Fibroblast of skin of abdomen (primary cell): ENCODE measurements around the gene PTPRO.

Experiments used
- DNase-seq: peaks from one replicate; pipeline ENCODE4 v3.0.0-alpha.2; 2013

PTPRO gene

DNA sequence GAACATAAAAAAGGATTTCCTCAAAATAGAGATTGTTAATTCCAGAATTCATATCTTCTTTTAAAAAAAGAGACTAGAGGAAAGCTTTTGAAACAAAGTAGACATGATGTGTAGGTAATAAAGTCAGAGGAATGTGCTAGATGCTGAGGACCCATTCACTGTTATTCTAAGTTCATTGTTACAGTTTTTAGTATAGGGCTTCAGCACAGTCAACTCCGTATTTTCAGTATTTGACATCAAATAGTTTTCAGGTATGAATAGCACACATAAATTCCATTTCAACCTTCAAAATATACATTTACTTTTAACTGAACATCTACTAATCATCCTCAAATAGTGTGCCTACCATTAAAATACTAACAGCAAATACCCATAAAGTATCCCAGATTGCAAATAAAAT is 239.1 kb downstream of the PTPRO start:
- DNase-seq = no peak

DNA sequence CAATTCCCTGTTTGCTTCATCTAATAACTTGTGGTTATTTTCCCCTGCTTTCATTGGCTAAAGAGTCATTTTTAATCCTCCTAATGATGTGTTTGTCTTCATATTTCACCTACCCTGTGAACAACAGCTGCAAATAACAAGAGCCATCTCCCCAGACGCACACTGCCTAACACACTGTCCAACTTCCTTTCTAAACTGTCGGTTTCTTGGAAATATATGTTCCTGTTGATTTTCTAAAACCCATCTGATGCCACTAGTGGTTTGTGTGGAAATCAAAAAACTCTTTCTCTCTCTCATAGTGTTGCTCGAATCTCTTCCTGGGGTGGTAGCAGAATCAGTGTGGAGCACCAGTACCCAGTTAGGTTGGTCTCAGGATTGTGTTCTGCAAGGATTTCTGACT is 240.0 kb downstream of the PTPRO start:
- DNase-seq = no peak

DNA sequence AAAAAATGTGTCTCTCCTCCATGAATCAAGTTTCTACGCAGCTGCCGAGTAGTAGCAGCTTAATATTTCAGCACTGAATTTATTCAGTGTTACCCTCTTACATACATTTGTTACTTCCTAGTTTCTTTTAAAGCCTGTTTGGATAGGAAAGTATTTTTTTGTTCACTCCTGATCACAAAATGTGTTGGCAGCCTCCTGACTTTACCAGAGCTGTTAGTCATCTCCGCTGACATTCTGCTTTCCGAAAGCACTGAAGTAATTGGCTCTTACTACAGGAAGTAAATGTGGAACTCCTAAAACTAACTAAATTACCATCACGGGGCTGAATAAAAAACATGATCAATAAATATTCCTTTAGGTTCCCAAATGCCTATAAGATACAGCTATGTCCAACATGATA is 241.4 kb downstream of the PTPRO start:
- peak; percentile 59 for DNase-seq

DNA sequence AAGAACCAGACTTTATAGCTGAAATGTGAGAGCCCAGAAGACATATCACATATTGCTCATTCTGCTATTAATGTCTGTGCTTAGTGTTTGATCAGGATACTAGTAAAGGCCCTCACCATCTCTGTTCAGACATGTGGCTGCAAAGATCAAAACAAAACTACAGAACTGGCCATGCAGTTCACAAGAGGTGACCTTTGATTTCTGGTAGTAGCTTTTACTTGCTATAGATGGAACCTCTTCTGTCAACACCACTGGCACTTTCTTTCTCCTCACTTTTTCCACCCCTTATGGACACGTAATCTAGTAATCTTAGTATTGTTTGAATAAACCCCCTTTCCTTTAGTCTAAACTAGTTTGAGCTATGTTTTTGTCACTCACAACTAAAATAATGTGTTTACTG is 252.0 kb downstream of the PTPRO start:
- no peak for DNase-seq

DNA sequence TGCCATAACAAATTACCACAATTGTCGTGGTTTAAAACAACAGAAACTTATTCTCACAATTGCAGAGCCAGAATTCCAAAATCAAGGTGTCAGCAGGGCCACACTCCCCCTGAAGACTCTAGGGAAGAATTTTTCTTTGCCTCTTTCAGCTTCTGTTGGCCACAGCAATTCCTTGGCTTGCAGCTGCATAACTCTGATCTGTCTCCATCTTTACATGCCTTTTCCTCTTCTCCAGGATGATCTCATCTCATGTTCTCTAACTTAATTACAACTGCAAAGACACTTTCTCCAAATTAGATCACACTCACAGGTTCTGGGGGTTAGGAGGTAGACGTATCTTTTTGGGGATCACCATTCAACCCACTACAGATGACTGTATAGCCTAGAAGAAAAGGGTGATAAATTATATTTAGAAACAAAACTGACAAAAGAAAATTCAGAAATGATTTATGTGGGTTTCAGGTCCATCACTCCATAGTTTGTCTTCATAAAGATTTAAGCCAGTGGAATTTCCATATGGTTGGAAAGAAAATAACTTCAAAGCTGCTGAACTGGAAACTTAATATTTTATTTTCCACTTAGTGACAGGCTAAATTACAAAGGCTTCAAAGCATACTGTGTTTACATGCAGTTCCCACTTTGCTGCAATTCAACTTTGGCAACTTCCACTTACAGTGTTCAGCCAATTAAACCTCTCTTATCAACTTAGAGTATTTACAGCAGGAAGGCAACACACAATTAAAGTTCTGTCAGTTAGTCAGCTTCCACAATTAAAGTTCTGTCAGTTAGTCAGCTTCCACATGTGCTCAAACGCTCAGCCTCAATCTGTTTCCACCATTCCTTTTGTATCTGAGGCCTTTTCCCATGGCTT is 253.6 kb downstream of the PTPRO start:
- DNase-seq = peak; percentile 62

DNA sequence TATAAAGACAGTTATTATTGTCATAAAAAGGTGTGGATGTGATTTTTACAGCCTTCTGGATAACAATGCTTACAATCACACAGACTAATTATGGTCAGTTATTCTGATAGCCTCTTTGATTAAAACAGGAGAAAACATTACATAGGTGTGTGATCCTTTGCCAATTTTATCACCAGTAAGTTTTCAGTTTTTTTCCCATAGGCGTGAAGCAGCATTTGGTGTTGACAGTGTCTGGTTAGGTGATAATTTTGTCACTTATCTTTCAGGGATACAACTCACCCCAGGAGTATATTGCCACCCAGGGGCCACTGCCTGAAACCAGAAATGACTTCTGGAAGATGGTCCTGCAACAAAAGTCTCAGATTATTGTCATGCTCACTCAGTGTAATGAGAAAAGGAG is 258.1 kb downstream of the PTPRO start:
- no peak for DNase-seq

DNA sequence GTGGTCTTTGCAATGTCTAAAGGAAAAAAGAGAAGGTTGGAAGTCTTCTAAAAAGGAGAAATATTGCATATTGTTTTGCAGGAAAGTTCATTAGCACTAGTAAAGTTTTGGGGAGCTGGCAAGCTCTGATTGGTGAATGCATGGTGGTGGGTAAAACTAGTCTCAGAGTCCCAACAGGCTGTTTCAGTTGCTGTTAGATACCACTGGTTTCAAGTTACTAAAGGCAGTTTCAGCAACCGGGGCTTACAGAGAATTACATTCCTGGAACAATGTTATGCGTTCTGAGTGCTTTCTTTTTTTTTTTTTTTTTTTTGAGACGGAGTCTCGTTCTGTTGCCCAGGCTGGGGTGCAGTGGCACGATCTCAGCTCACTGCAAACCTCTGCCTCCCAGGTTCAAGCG is 258.7 kb downstream of the PTPRO start:
- DNase-seq = peak; percentile 52

DNA sequence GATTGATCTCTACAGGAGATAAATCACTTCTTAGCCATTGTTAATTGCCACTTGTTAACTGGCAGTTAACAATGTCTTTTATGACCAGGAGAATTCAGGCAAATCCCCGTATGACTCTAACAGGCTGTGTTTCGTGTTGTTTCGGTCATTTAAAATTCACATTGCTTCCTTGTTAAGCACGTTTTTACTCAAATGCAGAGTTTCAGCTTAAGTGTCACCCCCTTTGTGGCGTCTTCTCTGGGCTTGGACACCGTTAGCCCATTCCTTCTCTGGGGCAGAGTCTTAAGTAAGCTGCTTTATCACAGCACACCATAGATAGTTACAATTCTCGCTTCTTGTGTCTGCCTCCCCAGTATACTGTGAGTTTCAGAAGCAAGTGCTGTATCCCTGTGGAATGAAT is 261.5 kb downstream of the PTPRO start:
- DNase-seq = no peak

DNA sequence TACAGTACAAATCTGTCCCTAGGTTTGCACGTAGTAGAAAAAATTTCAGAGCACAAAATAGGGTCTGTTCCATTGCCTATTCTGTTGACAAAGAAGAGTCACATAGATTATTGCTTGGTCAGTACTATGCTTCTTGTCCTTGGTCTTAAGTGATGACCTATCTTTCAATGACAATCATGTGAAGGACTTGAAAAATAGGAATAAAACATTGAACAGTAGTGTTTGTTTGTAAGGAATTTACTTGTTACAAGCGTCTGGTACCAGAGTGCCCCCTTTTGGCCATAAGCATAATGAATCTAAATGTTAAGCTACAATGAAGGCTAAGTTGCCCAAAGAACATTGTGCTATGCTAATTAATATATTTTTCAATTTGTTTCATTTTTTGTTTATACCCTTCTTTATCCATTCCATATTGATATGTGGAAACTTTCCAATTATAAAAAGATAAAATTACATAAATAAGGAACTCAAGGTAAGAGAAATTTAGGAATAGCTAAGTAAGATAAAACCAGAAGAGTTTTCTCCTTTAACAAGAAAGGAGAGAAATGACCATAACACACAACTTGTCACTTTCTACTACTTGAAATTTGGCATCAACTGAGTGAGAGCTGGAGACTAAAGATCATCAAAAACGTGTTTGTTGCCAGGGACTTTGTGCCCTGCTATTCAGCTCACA is 262.2 kb downstream of the PTPRO start:
- DNase-seq = peak; percentile 63

DNA sequence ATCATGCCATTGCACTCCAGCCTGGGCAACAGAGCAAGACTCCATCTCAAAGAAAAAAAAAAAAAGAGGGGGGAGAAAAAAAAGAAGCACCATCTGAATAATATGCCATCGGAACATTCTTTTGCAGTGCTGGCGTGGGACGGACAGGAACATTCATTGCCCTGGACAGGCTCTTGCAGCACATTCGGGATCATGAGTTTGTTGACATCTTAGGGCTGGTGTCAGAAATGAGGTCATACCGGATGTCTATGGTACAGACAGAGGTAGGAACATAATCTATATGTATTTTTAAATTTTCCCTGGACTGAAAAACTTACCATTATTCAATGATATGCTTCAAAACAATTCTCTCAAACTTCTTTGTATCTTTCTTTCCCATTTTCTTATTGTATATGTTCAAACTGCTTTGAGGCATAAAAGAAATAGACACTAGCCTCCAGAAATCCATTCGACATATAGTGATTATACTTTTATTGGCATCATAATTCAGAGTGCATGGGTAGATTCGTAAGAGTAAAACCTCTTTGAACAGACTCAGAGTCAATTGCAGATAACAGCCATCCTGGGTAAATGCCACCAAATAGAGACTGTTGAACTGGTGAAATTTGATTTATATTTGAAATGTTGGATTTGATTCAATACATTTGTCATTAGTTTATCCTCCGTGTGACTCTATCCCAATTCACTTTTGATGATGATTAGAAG is 267.2 kb downstream of the PTPRO start:
- DNase-seq = no peak

DNA sequence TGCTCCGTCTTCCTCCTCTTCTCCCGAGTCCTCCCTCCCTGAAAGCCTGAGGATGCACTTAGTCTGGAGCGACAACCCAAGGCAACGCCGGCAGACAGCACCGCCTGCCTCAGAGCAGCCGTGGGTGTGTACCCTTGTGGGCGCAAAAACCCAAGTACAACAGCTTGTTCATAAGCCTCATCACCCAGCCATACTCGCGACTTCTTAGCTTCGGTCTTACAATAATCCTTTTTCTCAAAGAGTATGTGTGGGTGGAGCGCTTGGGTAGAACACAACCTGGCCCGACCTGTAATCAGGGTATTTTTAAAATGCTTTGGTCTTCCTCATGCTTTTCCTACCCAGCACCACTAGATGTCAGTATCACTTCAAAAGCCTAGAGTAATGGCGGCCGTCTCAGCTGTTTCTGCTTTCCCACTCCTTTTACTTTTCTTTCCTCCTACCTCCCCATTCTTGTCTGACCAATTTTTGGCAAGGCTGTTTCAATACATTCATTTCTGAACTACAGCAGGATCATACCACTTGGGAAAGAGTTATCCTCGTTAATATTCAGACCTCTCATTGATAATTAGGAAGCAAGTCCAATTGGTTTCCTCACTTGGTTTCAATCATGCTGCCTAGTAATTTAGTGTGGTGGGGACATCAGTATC is 268.0 kb downstream of the PTPRO start:
- DNase-seq = peak; percentile 69

DNA sequence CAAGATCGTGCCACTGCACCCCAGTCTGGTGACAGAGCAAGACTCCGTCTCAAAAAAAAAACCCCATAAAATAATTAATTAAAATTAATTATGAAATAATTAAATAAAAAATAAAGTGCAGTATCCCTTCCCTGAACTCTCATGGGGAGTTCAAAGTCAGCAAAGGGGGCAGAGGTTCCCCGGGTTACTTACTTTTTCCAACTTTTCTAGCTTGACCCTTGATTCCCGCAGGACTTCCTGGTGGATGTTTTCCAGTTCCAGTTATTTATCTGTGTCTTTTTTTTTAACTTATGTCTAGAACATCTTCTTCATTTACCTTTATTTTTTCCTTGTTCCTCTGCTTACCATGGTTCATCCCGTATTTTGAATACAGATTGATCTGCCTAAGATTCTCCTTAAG is 269.5 kb downstream of the PTPRO start:
- DNase-seq = no peak

DNA sequence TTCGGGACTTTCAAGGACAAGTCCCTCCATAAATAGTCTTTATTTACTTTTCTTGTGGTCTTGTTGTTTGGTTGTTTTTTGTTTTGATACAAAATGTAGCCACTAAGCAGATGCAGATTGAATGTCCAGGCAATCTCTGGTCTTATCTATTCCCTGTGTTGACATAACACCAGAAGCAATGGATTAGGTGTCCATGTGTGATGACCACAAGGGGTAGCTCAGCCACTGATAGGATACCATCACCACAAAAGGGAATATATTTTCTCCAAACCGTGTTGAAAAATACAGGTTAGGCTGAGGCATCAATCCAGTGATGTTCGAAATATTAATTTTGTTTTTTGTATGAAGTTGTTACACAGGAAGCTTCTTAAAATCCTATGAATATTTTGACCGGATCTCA is 270.6 kb downstream of the PTPRO start:
- DNase-seq = no peak

DNA sequence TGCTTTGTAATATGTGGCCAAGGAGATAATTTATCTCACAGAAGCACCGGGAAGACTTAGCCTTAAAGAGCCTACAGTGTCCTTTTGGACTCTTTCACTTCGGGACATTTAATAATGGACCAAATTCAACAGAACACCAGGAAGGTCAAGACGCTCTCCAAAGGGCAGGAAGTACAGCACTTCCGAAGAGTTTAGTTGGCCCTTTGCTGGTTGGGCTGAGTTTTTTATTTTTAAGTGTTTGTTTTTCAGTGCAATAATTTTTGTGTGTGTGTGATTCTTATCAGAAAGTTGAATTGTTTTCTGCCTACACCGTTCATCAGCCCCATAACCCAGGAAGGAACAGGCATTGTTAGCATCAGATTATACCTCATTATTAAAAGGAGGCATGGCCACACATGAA is 273.9 kb downstream of the PTPRO start:
- no peak for DNase-seq

DNA sequence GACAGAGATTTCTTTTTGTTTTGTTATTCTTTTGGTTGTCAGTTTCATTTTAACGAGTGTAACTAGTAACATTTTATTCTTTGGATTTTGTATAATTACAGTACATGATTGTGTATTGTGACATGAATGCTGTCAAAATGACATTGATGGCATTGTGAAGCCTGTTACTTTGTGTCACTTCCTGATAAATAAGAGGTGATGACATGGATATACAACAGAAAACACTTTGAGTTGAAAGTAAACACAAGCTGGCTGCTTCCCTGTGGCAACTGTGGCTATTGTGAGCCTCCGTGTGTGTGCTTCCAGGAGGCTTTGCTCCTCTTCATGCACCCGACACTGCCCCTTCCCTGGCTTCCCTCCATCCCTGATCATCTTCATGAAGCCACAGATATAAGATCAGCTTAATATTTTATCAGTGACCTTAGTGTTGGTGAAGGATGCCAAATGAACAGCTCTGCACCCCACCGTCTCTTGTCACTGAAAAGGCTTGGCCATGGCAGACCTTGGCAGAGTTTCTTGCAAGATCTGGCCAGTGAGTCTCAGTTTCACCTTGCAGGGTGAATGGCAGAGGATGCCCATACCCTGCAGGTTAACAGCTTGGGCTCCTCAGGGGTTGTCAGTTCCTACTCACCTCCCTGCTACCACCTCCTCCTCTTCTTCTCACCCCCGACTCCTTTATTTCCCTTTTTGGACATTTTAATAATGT is 275.0 kb downstream of the PTPRO start:
- DNase-seq = no peak

DNA sequence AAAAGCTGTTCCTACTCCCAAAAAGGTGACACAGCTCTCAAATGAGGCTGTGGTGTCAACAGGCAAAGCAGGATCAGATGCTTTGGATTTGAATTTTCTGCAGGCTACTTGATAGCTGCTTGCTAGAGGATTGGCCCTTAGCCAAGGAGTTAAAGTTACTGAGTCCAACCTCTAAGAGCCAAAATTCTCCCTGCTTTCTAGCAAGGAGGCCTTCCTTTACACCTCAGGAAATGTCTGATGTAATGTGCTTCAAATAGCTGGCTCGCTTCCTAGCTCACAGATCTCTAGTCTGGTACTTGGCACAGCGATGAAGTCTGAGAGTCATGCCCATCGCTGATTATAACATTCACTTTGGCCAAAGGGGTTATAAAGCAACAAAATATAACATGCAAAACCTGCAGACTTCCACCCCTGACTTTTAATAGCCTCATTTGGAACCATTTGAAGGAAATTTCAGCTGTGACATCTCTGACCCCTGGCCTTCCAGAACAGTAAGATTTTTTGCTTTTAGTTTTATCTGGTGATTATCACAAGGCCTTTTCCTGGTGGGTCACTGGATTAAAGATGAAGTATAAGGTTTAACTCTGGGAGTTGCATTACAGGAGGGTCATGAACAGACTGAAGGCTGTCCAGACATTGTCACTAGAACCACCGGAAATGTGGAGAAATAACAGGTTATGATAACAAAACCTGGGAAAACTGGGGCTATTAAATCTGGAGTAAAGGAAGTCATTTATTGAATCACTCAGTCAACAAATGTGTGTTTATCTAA is 277.1 kb downstream of the PTPRO start:
- DNase-seq = peak; percentile 84

DNA sequence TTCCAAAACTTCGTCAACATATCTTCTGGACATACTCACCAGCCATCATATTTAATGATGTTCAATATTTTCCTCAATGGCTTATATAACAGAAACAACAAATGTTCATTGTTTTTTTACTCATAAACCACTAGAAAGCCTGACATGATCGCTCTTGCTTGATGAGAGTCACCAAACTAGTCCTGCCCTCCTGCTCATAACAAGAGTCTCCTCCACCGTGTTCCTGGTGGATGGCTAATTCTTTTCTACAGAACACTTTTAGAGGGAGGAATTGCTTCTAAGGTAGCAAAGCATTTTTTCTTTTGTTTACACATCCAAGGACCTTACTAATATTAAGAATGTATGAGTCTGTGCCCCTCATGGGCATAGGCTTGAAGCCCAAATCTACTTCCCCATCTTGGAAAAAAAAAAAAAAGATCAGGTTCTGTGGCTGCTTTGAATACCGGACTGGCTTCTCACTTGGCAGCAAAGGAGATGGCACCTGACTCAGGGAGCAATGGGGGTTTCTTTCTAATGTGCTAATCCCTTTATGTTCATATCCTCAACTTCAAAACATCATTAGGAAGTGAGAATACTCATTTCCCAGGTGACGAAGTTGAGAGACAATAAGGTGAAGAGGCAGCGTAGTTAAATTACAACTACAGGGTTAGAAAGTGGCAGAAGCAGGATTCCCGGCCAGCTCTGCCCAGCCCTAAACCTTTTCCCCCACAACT is 278.1 kb downstream of the PTPRO start:
- no peak for DNase-seq

DNA sequence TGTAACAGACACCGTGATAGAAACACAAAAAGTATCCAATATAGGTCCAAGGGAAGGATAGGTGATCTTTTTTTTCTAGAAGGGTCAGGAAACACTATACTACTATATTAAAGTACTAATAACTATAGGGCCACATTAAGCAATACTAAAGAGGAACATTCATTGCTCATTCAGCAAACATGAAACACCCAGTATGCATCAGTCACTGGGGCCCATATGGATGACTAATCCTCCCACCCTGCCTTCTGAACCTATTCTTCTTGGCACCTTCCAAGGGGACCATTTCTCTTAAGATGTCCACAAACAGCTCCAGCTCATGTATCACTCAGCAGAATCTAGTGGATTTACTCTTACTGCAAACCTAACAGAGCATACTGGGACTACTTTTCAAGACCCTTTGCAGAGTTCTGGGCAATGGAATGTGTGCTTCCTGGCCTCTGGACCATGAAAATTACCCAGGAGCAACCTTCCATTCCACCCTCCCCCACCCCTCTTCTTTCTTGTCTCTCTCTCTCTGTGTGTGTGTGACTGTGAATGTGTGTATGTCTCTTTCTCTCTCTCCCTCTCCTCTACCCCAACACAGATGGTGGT is 279.0 kb downstream of the PTPRO start:
- DNase-seq = peak; percentile 89

DNA sequence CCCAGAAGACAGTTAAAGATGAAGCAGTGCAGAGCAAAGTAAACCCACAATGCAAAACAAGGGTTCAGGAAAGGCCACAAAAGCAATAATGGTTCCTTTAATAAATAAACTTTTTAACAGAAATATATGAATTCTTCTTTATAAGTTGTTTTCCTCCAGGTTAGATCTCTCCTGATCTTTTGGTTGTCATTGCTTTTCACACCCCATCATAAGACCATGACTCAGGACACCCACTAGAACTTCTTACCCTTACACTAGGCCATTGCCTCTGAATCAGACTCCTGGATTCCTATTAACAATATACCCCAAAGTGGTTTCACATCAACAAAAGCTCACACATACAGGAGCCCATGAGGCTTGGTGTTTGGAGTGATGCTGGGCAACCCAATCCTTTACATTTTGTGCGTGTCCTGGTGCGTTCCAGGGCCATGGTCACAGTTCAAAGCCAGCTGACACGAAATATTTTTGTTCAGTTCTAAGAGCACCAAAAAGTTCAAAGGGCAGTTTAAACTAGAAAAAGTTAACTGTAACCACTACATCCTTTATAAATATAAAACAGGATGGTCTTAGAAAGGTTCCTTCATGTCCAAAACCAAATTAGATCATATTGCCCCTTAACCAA is 279.9 kb downstream of the PTPRO start:
- DNase-seq = no peak

DNA sequence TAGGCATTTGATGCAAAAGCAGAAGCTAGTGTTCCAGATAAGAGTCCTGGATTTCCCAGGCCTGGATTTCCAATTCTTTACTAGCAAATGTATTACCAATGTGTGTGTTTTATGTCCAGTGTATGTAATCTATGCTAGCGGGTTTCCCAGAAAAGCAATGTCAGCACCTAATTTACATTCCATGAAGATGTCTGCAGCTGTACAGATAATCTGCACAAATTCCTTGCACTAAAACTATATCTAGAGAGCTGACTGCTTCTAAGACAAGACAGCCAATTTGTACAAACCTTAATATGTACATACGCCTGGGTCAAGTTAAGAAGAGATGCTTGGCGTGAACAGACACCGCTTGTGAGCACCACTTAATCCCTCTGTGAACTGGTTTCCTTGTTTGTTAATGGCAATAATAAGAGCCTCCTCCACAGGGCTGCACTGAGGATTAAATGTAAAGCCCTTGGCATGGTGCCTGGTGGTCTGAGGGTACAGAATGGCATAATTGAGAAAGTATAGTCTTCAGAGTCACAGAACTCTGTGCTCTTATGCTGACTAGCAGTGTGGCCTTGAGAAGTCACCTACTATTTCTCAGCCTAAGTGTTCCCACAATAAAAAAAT is 281.3 kb downstream of the PTPRO start:
- DNase-seq = peak; percentile 56
